Chondrocyte (in vitro differentiated cells): Measurements from ENCODE around the gene DGCR6. TPM values are rescaled to one million over a fixed set of nuclear protein-coding genes. Genes with fewer than 3 reads are reported as not detected.
A peak's percentile ranks its signal among the peaks of the same experiment; 100 is the strongest.
"Not testable (repeated sequence)": the region's sequence is repeated elsewhere in the genome, so short reads cannot be mapped to it uniquely, and the experiment has no call there.

Source experiments
- DNase-seq: peaks from one replicate; pipeline ENCODE4 v3.0.0; 2021; ENCODE audit warnings: mixed read lengths, low spot score
- H3K27ac Mint-ChIP-seq: one replicate; pipeline ENCODE4 v1.8.0; 2021; ENCODE audit warnings: mild to moderate bottlenecking, moderate library complexity, mixed read lengths; ENCODE audit not compliant: unreplicated experiment
- H3K27me3 Mint-ChIP-seq: 2 replicates; pipeline ENCODE4 v1.8.0; 2021; ENCODE audit warnings: low read depth, mixed read lengths
- H3K36me3 Mint-ChIP-seq: 2 replicates; pipeline ENCODE4 v1.8.0; 2021; ENCODE audit warnings: low read depth, mixed read lengths
- H3K4me1 Mint-ChIP-seq: 2 replicates; pipeline ENCODE4 v1.8.0; 2021; ENCODE audit warnings: low read depth, mild to moderate bottlenecking, mixed read lengths
- H3K4me3 Mint-ChIP-seq: one replicate; pipeline ENCODE4 v1.8.0; 2021; ENCODE audit warnings: mild to moderate bottlenecking, moderate library complexity, mixed read lengths; ENCODE audit not compliant: unreplicated experiment
- H3K9me3 Mint-ChIP-seq: 2 replicates; pipeline ENCODE4 v1.8.0; 2021; ENCODE audit warnings: low read depth, mixed read lengths
- CTCF ChIP-seq: fragments of 200-600 bp; sonication (generic); IDR thresholded peaks from 2 replicates; pipeline ENCODE4 v1.5.0; 2021; ENCODE audit warnings: antibody characterized with exemption, mild to moderate bottlenecking, moderate library complexity
- total RNA-seq: library from RNA; stranded (reverse); gene quantifications from 3 replicates; pipeline ENCODE4 v1.2.1, GENCODE V29; 2021

The DGCR6 gene
- total RNA-seq, 1 donor from 2014 or later = 5.4 TPM

GRCh38 chr22:18952022-18952421 is 45.9 kb downstream of the DGCR6 start:
- Mint-ChIP-seq H3K27me3 (peaks cover 33% of the 10 kb centered on the region), H3K27ac (no peak overlapping the region), H3K36me3 (no peaks in the 10 kb centered on the region), H3K4me3 (no peak overlapping the region), H3K9me3 (no peaks in the 10 kb centered on the region), H3K4me1 (no peaks in the 10 kb centered on the region)
- peak; percentile 47 for DNase-seq
- no peak for TF ChIP-seq CTCF

- not testable (repeated sequence) for H3K4me3 Mint-ChIP-seq, H3K36me3 Mint-ChIP-seq, H3K4me1 Mint-ChIP-seq, H3K9me3 Mint-ChIP-seq, H3K27ac Mint-ChIP-seq
- peak; percentile 61 for DNase-seq
- H3K27me3 Mint-ChIP-seq = peaks cover 28% of the 10 kb centered on the region
Observed at GRCh38 chr22:18953128-18953527, 47.0 kb downstream of the DGCR6 start.

DNA sequence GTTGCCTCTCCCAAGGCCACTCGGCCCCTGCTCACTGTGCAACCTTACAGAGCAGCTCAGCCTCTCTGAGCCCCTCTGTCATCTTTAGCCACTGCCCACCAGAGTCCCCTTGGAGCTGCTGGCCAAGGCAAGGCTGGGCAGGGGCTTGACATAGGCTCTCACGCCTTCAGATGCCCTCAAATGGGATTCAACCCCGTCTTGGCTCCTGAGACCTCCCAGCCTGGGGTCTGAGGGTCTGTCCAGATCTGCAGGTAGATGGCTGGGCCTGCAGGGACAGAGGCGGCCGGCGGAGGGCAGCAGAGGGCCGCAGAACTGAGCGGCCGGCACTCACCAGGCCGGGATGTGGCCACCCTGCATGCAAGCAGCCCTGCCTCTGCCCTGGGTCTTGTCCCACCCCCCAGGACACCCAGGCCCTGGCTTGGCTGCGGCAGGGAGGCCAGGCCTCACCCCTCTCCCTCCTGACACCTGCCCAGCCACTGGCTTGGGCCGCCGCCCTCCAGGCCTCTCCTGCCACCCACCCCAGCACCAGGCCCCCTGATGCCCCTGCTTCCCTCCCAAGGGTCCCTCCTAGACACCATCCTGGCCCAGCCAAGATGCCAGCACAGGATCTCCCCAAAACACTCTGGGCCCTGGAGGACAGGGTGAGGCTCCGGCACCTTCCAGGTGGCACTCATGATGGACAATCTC is 48.3 kb downstream of the DGCR6 start:
- H3K4me1 Mint-ChIP-seq, H3K4me3 Mint-ChIP-seq, H3K27ac Mint-ChIP-seq, H3K36me3 Mint-ChIP-seq, H3K9me3 Mint-ChIP-seq: not testable (repeated sequence)
- H3K27me3 Mint-ChIP-seq = peaks cover 14% of the 10 kb centered on the region
- peak; percentile 85 for TF ChIP-seq CTCF
- peak; percentile 92 for DNase-seq

DNA sequence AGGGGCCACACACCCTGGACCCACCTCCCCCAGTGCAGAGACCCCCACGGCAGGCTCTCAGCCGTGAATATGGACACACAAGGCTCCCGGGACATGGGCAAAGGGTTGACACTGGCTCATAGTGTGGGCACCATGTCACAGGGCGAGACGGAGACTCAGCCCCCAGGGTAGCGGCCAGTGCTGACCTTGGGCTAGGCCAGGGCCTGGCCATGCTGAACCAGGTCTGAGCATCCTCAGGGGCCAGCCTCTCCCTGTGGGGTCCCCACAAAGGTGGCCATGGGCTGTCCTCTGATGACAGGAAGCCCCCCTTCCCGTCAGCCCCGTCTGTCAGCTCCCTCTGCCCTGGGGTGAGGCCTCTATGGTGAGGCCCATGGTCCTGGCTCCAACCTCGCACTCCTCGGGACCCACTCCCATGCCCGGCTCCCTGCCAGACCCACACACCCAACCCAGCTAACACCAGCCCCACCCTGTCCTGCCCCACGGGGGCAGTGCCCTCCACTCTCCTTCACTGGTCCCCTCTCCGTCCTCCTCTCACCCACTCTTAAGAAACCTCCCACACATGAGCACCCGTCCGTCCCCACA is 49.0 kb downstream of the DGCR6 start:
- Mint-ChIP-seq H3K9me3 (no peaks in the 10 kb centered on the region), H3K27me3 (peaks cover 8% of the 10 kb centered on the region), H3K4me3 (no peak overlapping the region), H3K4me1 (no peaks in the 10 kb centered on the region), H3K27ac (no peak overlapping the region), H3K36me3 (no peaks in the 10 kb centered on the region)
- DNase-seq = peak; percentile 77
- TF ChIP-seq CTCF = no peak

DNA sequence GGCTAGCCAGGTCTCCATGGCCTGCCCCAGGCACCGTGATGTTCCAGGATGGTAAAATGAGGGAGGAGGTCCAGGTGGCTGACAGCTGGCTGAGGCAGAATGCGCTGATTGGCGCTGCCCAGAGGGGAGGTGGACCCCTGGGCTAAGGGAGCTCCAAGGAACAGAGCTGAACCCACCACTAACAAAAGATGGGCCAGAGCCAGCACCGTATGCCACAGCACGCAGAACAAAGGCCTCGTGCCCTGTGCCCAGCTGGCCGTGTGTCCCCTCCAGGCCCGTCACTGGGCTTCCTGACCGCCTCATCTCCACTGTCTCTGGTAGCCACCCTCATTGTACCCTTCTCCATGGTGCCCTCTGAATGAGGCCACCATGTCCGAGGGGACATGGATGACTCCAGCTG is 49.6 kb downstream of the DGCR6 start:
- TF ChIP-seq CTCF = no peak
- peak; percentile 59 for DNase-seq
- Mint-ChIP-seq H3K27ac (no peak overlapping the region), H3K4me1 (no peaks in the 10 kb centered on the region), H3K9me3 (no peaks in the 10 kb centered on the region), H3K36me3 (no peaks in the 10 kb centered on the region), H3K27me3 (peaks cover 4% of the 10 kb centered on the region), H3K4me3 (no peak overlapping the region)

GRCh38 chr22:18956121-18956895 is 50.2 kb downstream of the DGCR6 start:
- not testable (repeated sequence) for H3K36me3 Mint-ChIP-seq, H3K9me3 Mint-ChIP-seq, H3K27ac Mint-ChIP-seq, H3K4me1 Mint-ChIP-seq, H3K4me3 Mint-ChIP-seq, H3K27me3 Mint-ChIP-seq
- peak; percentile 66 for DNase-seq

GRCh38 chr22:18956956-18957355 is 50.8 kb downstream of the DGCR6 start:
- not testable (repeated sequence) for H3K4me1 Mint-ChIP-seq, H3K27me3 Mint-ChIP-seq, H3K27ac Mint-ChIP-seq, H3K36me3 Mint-ChIP-seq, H3K9me3 Mint-ChIP-seq, H3K4me3 Mint-ChIP-seq
- peak; percentile 57 for DNase-seq

DNA sequence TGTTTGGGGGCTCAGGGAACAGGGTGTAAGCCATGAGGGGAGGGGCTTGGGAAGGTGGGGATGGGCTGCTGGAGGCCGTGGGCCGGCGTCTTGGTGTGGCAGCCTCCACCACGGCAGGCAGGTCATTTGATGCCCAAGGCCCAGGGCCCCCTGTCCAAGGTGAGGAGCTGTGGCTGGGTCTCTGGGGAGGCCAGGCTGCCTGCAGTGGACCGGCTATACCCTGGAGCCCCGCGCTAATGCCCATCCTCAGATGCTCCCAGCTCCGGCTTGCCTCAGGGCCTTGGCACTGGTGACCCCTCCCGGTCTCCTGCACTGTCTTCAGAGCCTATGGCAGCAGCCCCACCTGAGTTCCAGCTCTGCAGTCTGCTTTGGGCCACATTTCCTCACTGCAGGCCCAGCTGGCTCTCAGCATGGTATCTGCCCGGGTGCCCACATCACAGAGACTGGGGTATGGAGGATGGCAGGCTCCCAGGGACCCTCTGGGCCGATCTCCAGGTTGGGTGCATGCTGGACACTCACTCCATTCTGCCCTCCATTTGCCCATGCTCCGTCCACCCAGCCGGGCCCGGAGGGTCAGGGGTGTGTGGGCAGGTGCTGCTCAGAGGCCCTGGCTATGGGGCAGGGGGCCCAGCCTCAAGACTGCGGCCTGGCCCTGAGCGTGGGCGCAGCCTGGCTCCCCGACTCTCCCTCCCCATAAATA is 51.7 kb downstream of the DGCR6 start:
- not testable (repeated sequence) for H3K27me3 Mint-ChIP-seq, H3K9me3 Mint-ChIP-seq, H3K4me1 Mint-ChIP-seq, H3K27ac Mint-ChIP-seq, H3K4me3 Mint-ChIP-seq, DNase-seq, H3K36me3 Mint-ChIP-seq
